Glomerular endothelial cell (primary cell): ENCODE data around the gene INPP5D. TPM values are rescaled to one million over a fixed set of nuclear protein-coding genes. Genes with fewer than 3 reads are reported as not detected.
"Not testable (repeated sequence)": the region's sequence is repeated elsewhere in the genome, so short reads cannot be mapped to it uniquely, and the experiment has no call there.

Experiments used
- DNase-seq: peaks from one replicate; pipeline ENCODE4 v3.0.0-alpha.2; 2011; ENCODE audit warnings: low read depth, low spot score; ENCODE audit errors: extremely low read depth
- total RNA-seq: library from RNA; depleted of rRNA; stranded (reverse); fragments of >200 nt; gene quantifications from 2 replicates; pipeline ENCODE4 v1.2.3, GENCODE V29; 2015

Gene INPP5D
- 26.2 and 46.3 TPM in 2 replicates for total RNA-seq

DNA sequence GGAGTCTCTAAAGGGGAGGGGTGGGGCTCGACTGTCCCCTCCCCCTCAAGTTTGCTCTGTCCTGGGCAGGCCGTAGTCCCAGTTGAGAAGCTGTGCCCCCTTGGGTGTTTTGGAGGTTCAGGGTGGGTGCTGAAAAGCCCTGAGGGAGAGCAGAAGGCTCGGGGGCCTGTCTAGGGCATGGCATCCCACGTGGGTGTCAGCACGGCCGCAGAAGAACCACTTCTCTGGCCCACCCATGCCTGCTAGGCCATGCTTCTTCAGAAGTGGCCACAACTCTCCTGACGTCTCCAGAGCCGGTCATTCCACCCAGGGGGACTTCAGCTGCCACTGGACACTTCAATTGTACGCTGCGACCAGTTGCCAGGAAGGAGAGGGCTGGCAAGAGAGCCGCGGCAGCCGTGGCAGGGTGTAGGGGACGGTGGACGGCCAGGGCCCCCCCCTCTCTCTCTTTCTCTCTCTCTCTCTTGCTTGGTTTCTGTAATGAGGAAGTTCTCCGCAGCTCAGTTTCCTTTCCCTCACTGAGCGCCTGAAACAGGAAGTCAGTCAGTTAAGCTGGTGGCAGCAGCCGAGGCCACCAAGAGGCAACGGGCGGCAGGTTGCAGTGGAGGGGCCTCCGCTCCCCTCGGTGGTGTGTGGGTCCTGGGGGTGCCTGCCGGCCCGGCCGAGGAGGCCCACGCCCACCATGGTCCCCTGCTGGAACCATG lies at the start of gene INPP5D:
TSS of gene INPP5D (plus strand) at position 546 of the 704 bp plus-strand sequence. CDS start at position 683, 137 bp downstream.
- no peak for DNase-seq

DNA sequence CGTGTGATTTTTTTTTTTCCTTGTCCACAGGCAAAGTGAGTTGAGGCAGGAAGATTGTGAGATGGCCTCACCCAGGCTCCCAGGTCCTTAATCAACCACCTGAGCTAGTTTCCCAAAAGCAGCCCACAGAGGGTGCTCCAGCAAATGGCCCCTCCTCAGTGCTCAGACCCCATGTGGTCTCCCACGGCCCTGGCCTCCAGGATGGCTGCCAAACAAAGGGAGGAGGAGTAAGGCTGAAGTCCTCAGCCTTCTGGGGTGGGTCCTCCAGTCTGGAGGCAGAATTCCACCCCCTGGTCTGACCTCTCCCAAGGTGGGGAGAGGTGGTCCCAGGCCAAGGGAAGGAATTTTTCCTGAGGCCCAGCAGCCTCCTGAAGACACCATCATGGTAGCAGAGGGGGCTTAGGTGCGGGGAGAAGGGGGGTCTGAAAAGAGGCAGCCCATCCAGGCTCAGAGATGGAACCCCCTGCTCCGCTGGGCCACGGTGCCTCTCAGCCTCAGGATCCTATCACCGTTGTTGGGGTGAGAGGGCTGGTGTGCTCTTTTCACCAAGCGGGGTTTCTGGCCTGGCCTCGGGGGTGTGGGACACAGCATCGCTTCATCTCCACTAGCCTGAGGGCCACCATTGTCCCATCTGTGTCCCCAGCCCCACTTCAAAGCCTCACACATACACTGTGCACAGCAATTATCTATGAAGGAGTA lies 49.4 kb upstream of the INPP5D start:
- no peak for DNase-seq

DNA sequence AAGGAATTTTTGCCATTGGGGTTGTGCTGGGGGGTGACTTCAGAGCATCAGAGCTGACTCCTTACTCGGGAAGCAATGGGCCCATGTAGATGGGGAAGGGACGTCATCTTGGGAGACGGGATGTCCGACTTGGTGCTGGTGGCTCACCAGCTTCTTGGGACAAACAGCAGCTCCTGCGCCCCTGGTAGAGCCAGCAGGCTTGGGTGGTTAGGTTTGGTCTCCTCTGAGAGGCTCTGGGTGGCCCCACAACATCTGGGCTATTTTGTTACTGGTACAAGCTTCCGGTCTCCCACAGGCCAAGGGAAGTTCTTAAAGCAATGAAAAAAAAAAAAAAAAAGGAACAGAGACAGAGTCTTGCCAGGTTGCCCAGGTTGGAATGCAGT lies 48.9 kb upstream of the INPP5D start:
- DNase-seq, result no peak

DNA sequence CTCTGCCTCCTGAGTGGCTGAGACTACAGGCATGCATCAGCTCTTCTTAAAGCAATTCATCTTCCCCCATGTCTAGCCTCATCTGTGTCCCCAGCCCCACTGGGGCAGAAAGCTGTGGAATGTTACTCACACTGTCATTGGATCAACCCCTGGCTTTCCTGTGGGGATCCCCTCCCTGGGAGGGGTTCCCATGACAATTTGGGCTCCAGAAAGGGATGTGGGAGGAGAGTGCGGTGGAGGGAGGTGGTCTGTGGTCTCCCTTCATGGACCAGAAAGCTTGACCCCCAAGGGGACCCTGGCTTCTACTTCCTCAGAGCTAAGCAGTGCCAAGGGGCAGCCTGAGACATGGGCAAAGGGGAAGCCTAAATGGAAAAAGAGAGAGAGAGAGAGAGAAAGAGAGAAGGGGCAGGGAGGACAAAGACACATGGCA lies 48.4 kb upstream of the INPP5D start:
- no peak for DNase-seq

GRCh38 chr2:233012301-233012971 lies 47.7 kb upstream of the INPP5D start:
- no peak for DNase-seq

GRCh38 chr2:233013027-233013461 lies 47.1 kb upstream of the INPP5D start, which contains the start of gene NGEF:
Gene NGEF (minus strand): TSS chr2:233013256. CDS start chr2:232974890, 38,366 bp downstream.
- no peak for DNase-seq

GRCh38 chr2:233013650-233014049 lies 46.5 kb upstream of the INPP5D start:
- no peak for DNase-seq

DNA sequence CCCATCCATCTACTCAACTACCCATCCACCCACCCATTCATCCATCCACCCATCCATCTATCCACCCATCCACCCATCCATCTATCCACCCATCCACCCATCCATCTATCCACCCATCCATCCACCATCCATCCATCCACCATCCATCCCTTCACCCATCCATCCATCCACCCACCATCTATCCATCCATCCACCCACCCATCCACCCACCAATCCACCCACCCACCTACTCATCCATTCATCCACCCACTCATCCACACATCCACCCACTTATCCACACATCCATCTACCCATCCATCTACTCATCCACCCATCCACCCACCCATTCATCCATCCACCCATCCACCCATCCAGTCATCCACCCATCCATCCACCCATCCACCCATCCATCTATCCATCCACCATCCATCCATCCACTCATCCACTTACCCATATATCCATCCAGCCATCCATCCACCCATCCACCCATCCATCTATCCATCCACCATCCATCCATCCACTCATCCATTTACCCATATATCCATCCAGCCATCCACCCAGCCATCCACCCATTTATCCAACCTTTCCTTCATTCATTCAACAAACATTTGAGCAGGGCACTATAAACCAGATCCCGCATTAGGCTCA lies 45.0 kb upstream of the INPP5D start:
- DNase-seq, result no peak

DNA sequence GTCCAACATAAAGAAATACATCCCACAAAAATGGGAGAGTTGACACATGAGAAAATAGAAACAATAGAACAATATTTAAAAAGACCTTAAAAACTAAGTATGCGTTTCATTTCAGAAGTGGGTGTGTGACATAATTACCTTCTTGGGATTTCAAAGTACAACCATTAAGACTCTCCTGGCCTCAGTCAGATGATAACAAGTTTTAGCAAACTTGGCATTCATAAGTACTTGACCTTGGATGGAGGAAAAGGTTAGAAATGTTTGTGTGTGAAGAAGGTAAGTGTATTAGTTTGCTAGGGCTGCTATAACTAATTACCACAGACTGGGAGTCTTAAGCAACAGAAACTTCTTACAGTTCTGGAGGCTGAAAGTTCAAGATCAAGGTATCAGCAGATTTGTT lies 42.2 kb upstream of the INPP5D start:
- no peak for DNase-seq

DNA sequence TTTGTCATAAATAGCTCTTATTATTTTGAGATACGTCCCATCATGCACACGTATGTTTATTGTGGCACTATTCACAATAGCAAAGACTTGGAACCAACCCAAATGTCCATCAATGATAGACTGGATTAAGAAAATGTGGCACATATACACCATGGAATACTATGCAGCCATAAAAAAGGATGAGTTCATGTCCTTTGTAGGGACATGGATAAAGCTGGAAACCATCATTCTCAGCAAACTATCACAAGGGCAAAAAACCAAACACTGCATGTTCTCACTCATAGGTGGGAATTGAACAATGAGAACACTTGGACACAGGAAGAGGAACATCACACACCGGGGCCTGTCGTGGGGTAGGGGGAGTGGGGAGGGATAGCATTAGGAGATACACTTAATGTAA lies 40.5 kb upstream of the INPP5D start:
- DNase-seq, result not testable (repeated sequence)

GRCh38 chr2:233020454-233020853 lies 39.7 kb upstream of the INPP5D start:
- DNase-seq, result no peak

- DNase-seq, result no peak
These were observed 38.4 kb upstream of the INPP5D start for GRCh38 chr2:233021771-233022170.

GRCh38 chr2:233022561-233022960 lies 37.6 kb upstream of the INPP5D start:
- no peak for DNase-seq

GRCh38 chr2:233023007-233023760 lies 37.0 kb upstream of the INPP5D start:
- DNase-seq, result no peak

DNA sequence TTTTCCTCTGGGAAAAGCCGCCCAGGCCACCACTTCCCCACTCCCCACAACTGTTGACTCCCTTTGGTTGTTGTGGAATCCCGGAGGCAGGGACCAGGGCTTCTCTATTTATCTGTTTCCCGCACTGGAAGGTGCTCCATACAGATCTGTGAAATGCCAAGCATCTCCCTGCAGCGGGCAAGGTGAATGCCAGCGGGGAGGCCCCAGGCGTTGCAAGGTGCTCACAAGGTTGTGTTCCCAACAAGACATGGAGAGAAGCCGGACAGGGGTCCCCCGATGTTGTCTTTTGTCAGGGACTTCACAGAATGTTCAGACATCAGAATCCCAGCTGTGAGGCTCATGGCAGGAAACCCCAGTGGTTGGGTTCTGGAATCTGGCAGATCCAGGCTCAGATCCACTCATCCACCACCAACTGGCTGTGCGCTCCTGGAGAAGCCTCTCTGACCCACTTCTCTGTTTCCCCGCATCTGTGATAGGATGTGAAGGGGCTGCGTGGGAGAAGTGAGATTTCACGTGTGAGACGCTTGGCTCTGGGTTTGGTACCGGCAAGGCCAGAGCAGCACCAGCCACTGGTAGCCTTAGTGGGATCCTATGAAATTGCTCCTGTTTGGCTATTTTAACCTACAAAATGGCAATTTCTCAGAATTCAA lies 36.3 kb upstream of the INPP5D start:
- DNase-seq, result no peak

GRCh38 chr2:233025706-233026105 lies 34.4 kb upstream of the INPP5D start:
- DNase-seq, result no peak

DNA sequence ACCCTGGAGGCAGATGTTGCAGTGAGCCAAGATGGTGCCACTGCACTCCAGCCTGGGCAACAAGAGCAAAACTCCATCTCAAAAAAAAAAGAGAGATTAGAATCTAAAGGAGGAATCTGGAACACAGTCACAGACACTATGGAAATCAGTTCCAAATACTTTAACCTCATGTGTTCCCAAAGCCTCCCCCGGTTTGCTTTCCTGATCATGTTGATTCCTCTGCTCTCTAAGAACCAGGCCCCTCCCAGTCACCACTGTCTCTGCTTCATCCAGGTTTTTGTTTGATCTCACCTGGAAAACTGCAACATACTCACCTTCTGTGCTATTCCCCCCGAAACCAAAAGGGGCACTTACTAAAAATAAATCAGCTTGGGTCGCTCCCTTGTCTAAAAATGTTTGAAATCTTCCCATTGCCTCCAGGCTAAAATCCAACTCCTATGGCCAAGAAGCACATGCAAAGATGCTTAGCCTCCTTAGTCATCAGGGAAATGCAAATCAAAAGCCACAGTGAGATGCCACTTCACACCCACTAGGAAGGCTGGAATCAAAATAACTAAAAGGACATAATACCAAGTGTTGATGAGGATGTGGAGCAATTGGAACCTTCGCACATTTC lies 33.8 kb upstream of the INPP5D start:
- DNase-seq, result no peak

- DNase-seq, result no peak
These were observed 30.8 kb upstream of the INPP5D start for GRCh38 chr2:233029321-233029720.
